ENCODE data around the gene ADGRL2. TPM values are rescaled to one million over a fixed set of nuclear protein-coding genes. Genes with fewer than 3 reads are reported as not detected.

ADGRL2 gene
- polyA plus RNA-seq, 1 of the 3 experiments (the other 2 are of a cell fraction), result 40.3 TPM

GRCh38 chr1:81840805-81841204 is 40.1 kb downstream of the ADGRL2 start:
- TF ChIP-seq EP300 (IDR thresholded peaks at IDR 0.05; ENCODE audit: borderline replicate concordance in 1 of 2, low read depth in 1 of 2, low read length in 1 of 2) (0 out of 4 replicates have a peak, but pooled peaks of 1 of the 2 experiments have one; percentile 22), MXI1 (IDR thresholded peaks at IDR 0.05; ENCODE audit: low read depth, low read length) (no peak), ELF1 (IDR thresholded peaks at IDR 0.05) (no peak), MEF2A (IDR thresholded peaks at IDR 0.05; ENCODE audit: borderline replicate concordance, low read depth) (no peak), TEAD4 (IDR thresholded peaks at IDR 0.05; ENCODE audit: borderline replicate concordance, insufficient read depth) (no peak), TCF12 (IDR thresholded peaks at IDR 0.05) (no peak), CHD2 (IDR thresholded peaks at IDR 0.05; ENCODE audit: low read length, partially characterized antibody) (no peak), FOXJ3 (CRISPR knock-in tag; IDR thresholded peaks at IDR 0.05) (no peak)
- Histone ChIP-seq H2AFZ (ENCODE audit: low read depth) (no peak overlapping the region), H4K20me1 (ENCODE audit: insufficient read depth) (peaks cover 10% of the 10 kb centered on the region; the same call in 1 of the 2 replicates), H3K9me3 (no peaks in the 10 kb centered on the region), H3K4me1 (ENCODE audit: control insufficient read depth in 1 of 2, insufficient read depth in 2 of 2, low read depth in 1 of 2, low read length in 1 of 2) (peaks cover 6% of the 10 kb centered on the region in 2 experiments; a peak in 2 of 4 replicates), H3K9ac (no peak overlapping the region), H3K4me2 (no peak overlapping the region), H3K27me3 (ENCODE audit: insufficient read depth) (no peaks in the 10 kb centered on the region), H3F3A (replicated peaks; ENCODE audit: insufficient read depth) (peaks cover 5% of the 10 kb centered on the region), H3K4me3 (ENCODE audit: low read depth in 2 of 2, low read length in 1 of 2) (no peak overlapping the region), H3K79me2 (ENCODE audit: insufficient read depth) (peaks cover 46% of the 10 kb centered on the region), H3K36me3 (replicated peaks in 1 of 2; ENCODE audit: control insufficient read depth in 1 of 2, insufficient read depth in 2 of 2, low read length in 1 of 2) (peaks cover 17 to 32% of the 10 kb centered on the region in 2 experiments), H3K9me2 (no peaks in the 10 kb centered on the region; the same call in 1 of the 2 replicates), H3K27ac (ENCODE audit: low read depth in 2 of 2, low read length in 1 of 2) (no peak overlapping the region)
- ChIA-PET POLR2A (no interaction called here), CTCF (no interaction called here)
- 60% methylated on average over 1 of the region's 1 CpG for WGBS (ENCODE audit: low lambda C conversion rate)
- no peak for DNase-seq

GRCh38 chr1:81841795-81842194 is 41.1 kb downstream of the ADGRL2 start:
- H3K4me3 ChIP-seq (ENCODE audit: low read depth in 2 of 2, low read length in 1 of 2), result no peak overlapping the region
- H3K4me2 ChIP-seq, result no peak overlapping the region
- 75% methylated on average over 4 of the region's 4 CpGs for WGBS (ENCODE audit: low lambda C conversion rate)
- POLR2A ChIA-PET, result no interaction called here
- no peak overlapping the region for H3K9ac ChIP-seq
- H4K20me1 ChIP-seq (ENCODE audit: insufficient read depth), result no peaks in the 10 kb centered on the region
- no peak overlapping the region for H3K27ac ChIP-seq (ENCODE audit: low read depth in 2 of 2, low read length in 1 of 2)
- H3K9me3 ChIP-seq, result no peaks in the 10 kb centered on the region
- peaks cover 6% of the 10 kb centered on the region for H3F3A ChIP-seq (replicated peaks; ENCODE audit: insufficient read depth)
- no peaks in the 10 kb centered on the region; the same call in 1 of the 2 replicates for H3K9me2 ChIP-seq
- H2AFZ ChIP-seq (ENCODE audit: low read depth), result no peak overlapping the region
- CTCF ChIA-PET, result no interaction called here
- H3K27me3 ChIP-seq (ENCODE audit: insufficient read depth), result no peaks in the 10 kb centered on the region
- no peak for DNase-seq
- peaks cover 17 to 35% of the 10 kb centered on the region in 2 experiments for H3K36me3 ChIP-seq (replicated peaks in 1 of 2; ENCODE audit: control insufficient read depth in 1 of 2, insufficient read depth in 2 of 2, low read length in 1 of 2)
- H3K79me2 ChIP-seq (ENCODE audit: insufficient read depth), result peaks cover 37% of the 10 kb centered on the region
- H3K4me1 ChIP-seq (ENCODE audit: control insufficient read depth in 1 of 2, insufficient read depth in 2 of 2, low read depth in 1 of 2, low read length in 1 of 2), result no peaks in the 10 kb centered on the region; a peak in 2 of 4 replicates
- TF ChIP-seq ZBTB33 (IDR thresholded peaks at IDR 0.05; ENCODE audit: borderline replicate concordance, low read depth), result no peak
- no peak for TF ChIP-seq NFIC (IDR thresholded peaks at IDR 0.05; ENCODE audit: borderline replicate concordance)

GRCh38 chr1:81844477-81844876 is 43.7 kb downstream of the ADGRL2 start:
- Histone ChIP-seq H3K27ac (ENCODE audit: low read depth in 2 of 2, low read length in 1 of 2) (no peak overlapping the region; a peak in 1 of 4 replicates), H3K4me2 (no peak overlapping the region), H3F3A (replicated peaks; ENCODE audit: insufficient read depth) (peaks cover 8% of the 10 kb centered on the region), H3K9me2 (no peaks in the 10 kb centered on the region; the same call in 1 of the 2 replicates), H3K9ac (no peak overlapping the region), H2AFZ (ENCODE audit: low read depth) (no peak overlapping the region), H3K4me1 (ENCODE audit: control insufficient read depth in 1 of 2, insufficient read depth in 2 of 2, low read depth in 1 of 2, low read length in 1 of 2) (no peaks in the 10 kb centered on the region; a peak in 2 of 4 replicates), H4K20me1 (ENCODE audit: insufficient read depth) (no peaks in the 10 kb centered on the region), H3K4me3 (ENCODE audit: low read depth in 2 of 2, low read length in 1 of 2) (no peak overlapping the region), H3K79me2 (ENCODE audit: insufficient read depth) (peaks cover 31% of the 10 kb centered on the region), H3K27me3 (ENCODE audit: insufficient read depth) (no peaks in the 10 kb centered on the region), H3K9me3 (no peaks in the 10 kb centered on the region), H3K36me3 (replicated peaks in 1 of 2; ENCODE audit: control insufficient read depth in 1 of 2, insufficient read depth in 2 of 2, low read length in 1 of 2) (peaks cover 23 to 29% of the 10 kb centered on the region in 2 experiments)
- CTCF ChIA-PET, result interaction anchor here (0.6 kb wide), 1 partner anchor 129 kb away, joined by 3 read pairs; no protein-coding TSS in a partner anchor
- DNase-seq, result no peak
- POLR2A ChIA-PET, result no interaction called here
- 97% methylated on average over 2 of the region's 2 CpGs for WGBS (ENCODE audit: low lambda C conversion rate)
- TF ChIP-seq IRF3 (IDR thresholded peaks at IDR 0.05; ENCODE audit: low read depth, low read length) (no peak), YY1 (IDR thresholded peaks at IDR 0.05; ENCODE audit: low read depth) (no peak), GATA2 (CRISPR knock-in tag; IDR thresholded peaks at IDR 0.05) (no peak), PBX3 (IDR thresholded peaks at IDR 0.05) (no peak), ELF1 (IDR thresholded peaks at IDR 0.05) (no peak), POLR2AphosphoS5 (IDR thresholded peaks at IDR 0.05; ENCODE audit: low read depth, low read length) (no peak), MXI1 (IDR thresholded peaks at IDR 0.05; ENCODE audit: low read depth, low read length) (no peak), EZH2phosphoT487 (IDR thresholded peaks at IDR 0.05; ENCODE audit: borderline replicate concordance, low read depth) (no peak), RXRA (IDR thresholded peaks at IDR 0.05; ENCODE audit: borderline replicate concordance, low read depth) (no peak), FOSL2 (IDR thresholded peaks at IDR 0.05; ENCODE audit: borderline replicate concordance, low read depth) (no peak), NFIC (IDR thresholded peaks at IDR 0.05; ENCODE audit: borderline replicate concordance) (no peak)

Measured in SK-N-SH (cell line).